HepG2 (cell line): ENCODE results near the gene ADAM29. TPM values are rescaled to one million over a fixed set of nuclear protein-coding genes. Genes with fewer than 3 reads are reported as not detected.

Experiments used
- ATAC-seq: fragments of 200-7000 bp; cut with Tn5 transposase; 3 replicates; pipeline ENCODE4 v1.9.1; 2020; ENCODE audit warnings: mild to moderate bottlenecking, moderate library complexity
- BruUV-seq: library from RNA; stranded (reverse); fragments of 400-500 nt; replicated peaks from 2 replicates; lab custom pipeline; 2021; lab: Mats Ljungman, UMichigan
- CTCF ChIA-PET: fragments of 300-600 bp; formaldehyde crosslinking; extraction: SDS; loops from one replicate; lab custom pipeline; 2021; ENCODE audit warnings: low total read pairs, inconsistent platforms, low intra/inter-chr PET ratio; lab: Yijun Ruan, JAX
- POLR2A ChIA-PET: fragments of 350-600 bp; sonication (Branson Sonifier 250); formaldehyde crosslinking; loops from one replicate; lab custom pipeline; 2020; ENCODE audit warnings: antibody characterized with exemption, inconsistent platforms; lab: Yijun Ruan, JAX
- DNase-seq: peaks from one replicate; pipeline ENCODE4 v3.0.0-alpha.2; 2015; ENCODE audit warnings: low spot score
- FAIRE-seq: peaks from 3 replicates; lab custom pipeline; 2011; peaks lifted over from hg19 to GRCh38; lab: Jason Lieb, UNC
- H2AFZ ChIP-seq: one replicate; pipeline ENCODE4 v1.6.1; 2011; ENCODE audit warnings: low read length, inconsistent platforms
- H3K27ac ChIP-seq: fragments of 300-600 bp; 3 replicates; pipeline ENCODE4 v1.8.0; 2011; ENCODE audit warnings: mixed run types, mild to moderate bottlenecking, mixed read lengths, low read length, inconsistent platforms; ENCODE audit not compliant: insufficient read depth; ENCODE audit errors: extremely low read length
- H3K27me3 ChIP-seq, 2 experiments: fragments of 200-600 bp in 1 of 2; 2 replicates in 1 of 2; 3 replicates in 1 of 2; pipeline versions ENCODE4 v1.6.0 to v1.8.0; 2011; ENCODE audit warnings: low read length in 2 of 2, mild to moderate bottlenecking in 2 of 2, moderate library complexity in 2 of 2, inconsistent platforms in 1 of 2; ENCODE audit not compliant: insufficient read depth in 2 of 2, control insufficient read depth in 1 of 2
- H3K36me3 ChIP-seq, 2 experiments: fragments of 200-600 bp in 1 of 2; replicated peaks in 1 of 2; 2 replicates in 1 of 2; 3 replicates in 1 of 2; pipeline versions ENCODE4 v1.5.1 to v1.8.0; 2011; ENCODE audit warnings: low read length in 2 of 2, inconsistent platforms in 1 of 2; ENCODE audit not compliant: insufficient read depth in 2 of 2, control insufficient read depth in 1 of 2
- H3K4me1 ChIP-seq: 2 replicates; pipeline ENCODE4 v1.5.1; 2012; ENCODE audit warnings: low read length, inconsistent platforms; ENCODE audit not compliant: insufficient read depth
- H3K4me2 ChIP-seq: 2 replicates; pipeline ENCODE4 v1.6.0; 2011; ENCODE audit warnings: low read depth, low read length, inconsistent platforms
- H3K4me3 ChIP-seq, 3 experiments: fragments of 200-600 bp in 1 of 3; sonication (generic), shearing (Covaris generic) in 1 of 3; replicated peaks in 1 of 3; 2 replicates each; pipeline ENCODE4 v1.5.1; 2011 to 2016; ENCODE audit warnings: low read length in 3 of 3, inconsistent platforms in 2 of 3, low read depth in 2 of 3, mild to moderate bottlenecking in 2 of 3, control low read depth in 1 of 3, mixed read lengths in 1 of 3; ENCODE audit not compliant: insufficient read depth in 1 of 3
- H3K79me2 ChIP-seq: one replicate; pipeline ENCODE4 v1.6.1; 2011; ENCODE audit warnings: low read length, inconsistent platforms; ENCODE audit not compliant: insufficient read depth
- H3K9ac ChIP-seq: 2 replicates; pipeline ENCODE4 v1.6.0; 2011; ENCODE audit warnings: mild to moderate bottlenecking, low read depth, low read length, inconsistent platforms; ENCODE audit not compliant: insufficient read depth
- H3K9me3 ChIP-seq: 2 replicates; pipeline ENCODE4 v1.5.1; 2012; ENCODE audit warnings: mild to moderate bottlenecking, low read length
- H4K20me1 ChIP-seq: 2 replicates; pipeline ENCODE4 v1.6.0; 2011; ENCODE audit warnings: inconsistent platforms, mild to moderate bottlenecking, low read length, moderate library complexity; ENCODE audit not compliant: insufficient read depth
- ADNP ChIP-seq: sonication (generic); formaldehyde crosslinking; IDR thresholded peaks from 2 replicates; pipeline ENCODE4 v1.4.0; 2020; ENCODE audit warnings: missing genetic modification reagents
- ERF ChIP-seq: IDR thresholded peaks from 2 replicates; pipeline ENCODE4 v1.6.1; 2018; ENCODE audit warnings: missing biosample characterization, missing genetic modification reagents
- FOSL2 ChIP-seq: sonication (generic); formaldehyde crosslinking; IDR thresholded peaks from 2 replicates; pipeline ENCODE4 v1.4.0; 2020; ENCODE audit warnings: missing genetic modification reagents
- MYPOP ChIP-seq: sonication (generic); formaldehyde crosslinking; IDR thresholded peaks from 2 replicates; pipeline ENCODE4 v1.8.1; 2023; ENCODE audit warnings: mild to moderate bottlenecking, moderate library complexity, missing genetic modification reagents
- PAWR ChIP-seq: sonication (generic); formaldehyde crosslinking; IDR thresholded peaks from 2 replicates; pipeline ENCODE4 v1.4.0; 2020; ENCODE audit warnings: missing genetic modification reagents, mild to moderate bottlenecking, borderline replicate concordance
- WGBS: methylation state at CpG from one replicate; pipeline ENCODE4 v1.1.6; 2017; ENCODE audit warnings: low lambda C conversion rate; 5-methylcytosine and 5-hydroxymethylcytosine counted together
- in situ Hi-C: cut with HindIII; loops from 2 replicates; pipeline ENCODE4 v1.10.0; 2017; ENCODE audit warnings: low pct_unique_long_range_greater_than_20kb; ENCODE audit not compliant: extremely low pct_ligation_motif_present
- intact Hi-C: fragments of 100-400 bp; cut with micrococcal nuclease; formaldehyde crosslinking; loops from one replicate; pipeline ENCODE4 v1.10.0; 2022; ENCODE audit not compliant: unreplicated experiment
- polyA plus RNA-seq, 8 experiments: library from polyadenylated mRNA; depleted of rRNA in 3 of 8; stranded (reverse) in 7 of 8; unstranded in 1 of 8; fragments of >200 nt; fragmentation: Illumina TruSeq in 4 of 8; extraction: Trizol in 4 of 8; gene quantifications; 2 replicates each; pipeline versions ENCODE4 v1.2.1 to v1.2.3, GENCODE V29; 2011 to 2016; ENCODE audit warnings: low read depth in 4 of 8, missing spikeins in 1 of 8, mixed read lengths in 1 of 8; ENCODE audit not compliant: insufficient read depth in 1 of 8
- total RNA-seq, 5 experiments: library from RNA; depleted of rRNA; stranded (reverse); fragments of >200 nt; fragmentation: Illumina TruSeq; extraction: Trizol; gene quantifications; 2 replicates each; pipeline ENCODE4 v1.2.3, GENCODE V29; 2016; ENCODE audit warnings: low read depth in 1 of 5
- TF ChIP-seq, protein P1 (sequence below): sonication (generic); formaldehyde crosslinking; IDR thresholded peaks from 2 replicates; pipeline ENCODE4 v1.9.0; 2021; ENCODE audit warnings: mild to moderate bottlenecking, missing genetic modification reagents

The ADAM29 gene
- total and polyA plus RNA-seq, 2 of the 13 experiments (the other 11 are each of a cell fraction or from before 2014, with no cell fraction given): not detected

GRCh38 chr4:174973336-174973735 lies 55.2 kb downstream of the ADAM29 start:
- TF ChIP-seq ADNP (CRISPR knock-in tag): no peak
- TF ChIP-seq ERF (CRISPR knock-in tag): no peak
- TF ChIP-seq, protein P1, sequence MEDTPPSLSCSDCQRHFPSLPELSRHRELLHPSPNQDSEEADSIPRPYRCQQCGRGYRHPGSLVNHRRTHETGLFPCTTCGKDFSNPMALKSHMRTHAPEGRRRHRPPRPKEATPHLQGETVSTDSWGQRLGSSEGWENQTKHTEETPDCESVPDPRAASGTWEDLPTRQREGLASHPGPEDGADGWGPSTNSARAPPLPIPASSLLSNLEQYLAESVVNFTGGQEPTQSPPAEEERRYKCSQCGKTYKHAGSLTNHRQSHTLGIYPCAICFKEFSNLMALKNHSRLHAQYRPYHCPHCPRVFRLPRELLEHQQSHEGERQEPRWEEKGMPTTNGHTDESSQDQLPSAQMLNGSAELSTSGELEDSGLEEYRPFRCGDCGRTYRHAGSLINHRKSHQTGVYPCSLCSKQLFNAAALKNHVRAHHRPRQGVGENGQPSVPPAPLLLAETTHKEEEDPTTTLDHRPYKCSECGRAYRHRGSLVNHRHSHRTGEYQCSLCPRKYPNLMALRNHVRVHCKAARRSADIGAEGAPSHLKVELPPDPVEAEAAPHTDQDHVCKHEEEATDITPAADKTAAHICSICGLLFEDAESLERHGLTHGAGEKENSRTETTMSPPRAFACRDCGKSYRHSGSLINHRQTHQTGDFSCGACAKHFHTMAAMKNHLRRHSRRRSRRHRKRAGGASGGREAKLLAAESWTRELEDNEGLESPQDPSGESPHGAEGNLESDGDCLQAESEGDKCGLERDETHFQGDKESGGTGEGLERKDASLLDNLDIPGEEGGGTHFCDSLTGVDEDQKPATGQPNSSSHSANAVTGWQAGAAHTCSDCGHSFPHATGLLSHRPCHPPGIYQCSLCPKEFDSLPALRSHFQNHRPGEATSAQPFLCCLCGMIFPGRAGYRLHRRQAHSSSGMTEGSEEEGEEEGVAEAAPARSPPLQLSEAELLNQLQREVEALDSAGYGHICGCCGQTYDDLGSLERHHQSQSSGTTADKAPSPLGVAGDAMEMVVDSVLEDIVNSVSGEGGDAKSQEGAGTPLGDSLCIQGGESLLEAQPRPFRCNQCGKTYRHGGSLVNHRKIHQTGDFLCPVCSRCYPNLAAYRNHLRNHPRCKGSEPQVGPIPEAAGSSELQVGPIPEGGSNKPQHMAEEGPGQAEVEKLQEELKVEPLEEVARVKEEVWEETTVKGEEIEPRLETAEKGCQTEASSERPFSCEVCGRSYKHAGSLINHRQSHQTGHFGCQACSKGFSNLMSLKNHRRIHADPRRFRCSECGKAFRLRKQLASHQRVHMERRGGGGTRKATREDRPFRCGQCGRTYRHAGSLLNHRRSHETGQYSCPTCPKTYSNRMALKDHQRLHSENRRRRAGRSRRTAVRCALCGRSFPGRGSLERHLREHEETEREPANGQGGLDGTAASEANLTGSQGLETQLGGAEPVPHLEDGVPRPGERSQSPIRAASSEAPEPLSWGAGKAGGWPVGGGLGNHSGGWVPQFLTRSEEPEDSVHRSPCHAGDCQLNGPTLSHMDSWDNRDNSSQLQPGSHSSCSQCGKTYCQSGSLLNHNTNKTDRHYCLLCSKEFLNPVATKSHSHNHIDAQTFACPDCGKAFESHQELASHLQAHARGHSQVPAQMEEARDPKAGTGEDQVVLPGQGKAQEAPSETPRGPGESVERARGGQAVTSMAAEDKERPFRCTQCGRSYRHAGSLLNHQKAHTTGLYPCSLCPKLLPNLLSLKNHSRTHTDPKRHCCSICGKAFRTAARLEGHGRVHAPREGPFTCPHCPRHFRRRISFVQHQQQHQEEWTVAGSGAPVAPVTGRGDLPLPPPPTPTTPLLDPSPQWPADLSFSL (CRISPR knock-in tag): no peak
- no peak for TF ChIP-seq FOSL2 (CRISPR knock-in tag)
- TF ChIP-seq PAWR (CRISPR knock-in tag): no peak
- TF ChIP-seq MYPOP (CRISPR knock-in tag): no peak
- Histone ChIP-seq H3K9ac (no peak overlapping the region), H2AFZ (no peak overlapping the region), H3K36me3 (no peaks in the 10 kb centered on the region), H3K79me2 (no peaks in the 10 kb centered on the region), H4K20me1 (no peaks in the 10 kb centered on the region), H3K4me3 (no peak overlapping the region), H3K27me3 (no peaks in the 10 kb centered on the region), H3K27ac (no peak overlapping the region), H3K4me2 (no peak overlapping the region), H3K4me1 (no peaks in the 10 kb centered on the region), H3K9me3 (peaks cover 76% of the 10 kb centered on the region)
- ChIA-PET POLR2A (no interaction called here), CTCF (no interaction called here)
- FAIRE-seq (no peak), DNase-seq (no peak), ATAC-seq (no peak)
- intact Hi-C loops: no loop called here
- in situ Hi-C loops: no loop called here
- WGBS: 0% methylated on average over 2 of the region's 2 CpGs
- no TSS peak for BruUV-seq
